Mesothelial cell of epicardium (in vitro differentiated cells): Measurements from ENCODE around the gene ATRN. TPM values are rescaled to one million over a fixed set of nuclear protein-coding genes. Genes with fewer than 3 reads are reported as not detected.

Source experiments
- DNase-seq, 2 experiments: peaks; one replicate each; pipeline ENCODE4 v3.0.0; 2021; ENCODE audit warnings: low spot score in 2 of 2; ENCODE audit not compliant: unreplicated experiment in 2 of 2
- H3K27ac Mint-ChIP-seq: 2 replicates; pipeline ENCODE4 v1.8.0; 2021; ENCODE audit warnings: mixed read lengths
- H3K27me3 Mint-ChIP-seq: 2 replicates; pipeline ENCODE4 v1.8.0; 2021; ENCODE audit warnings: low read depth, mixed read lengths
- H3K36me3 Mint-ChIP-seq: 2 replicates; pipeline ENCODE4 v1.8.0; 2021; ENCODE audit warnings: mixed read lengths
- H3K4me1 Mint-ChIP-seq: 2 replicates; pipeline ENCODE4 v1.8.0; 2021; ENCODE audit warnings: mixed read lengths
- H3K4me3 Mint-ChIP-seq: 2 replicates; pipeline ENCODE4 v1.8.0; 2021; ENCODE audit warnings: mild to moderate bottlenecking, moderate library complexity, mixed read lengths
- H3K9me3 Mint-ChIP-seq: 2 replicates; pipeline ENCODE4 v1.8.0; 2021; ENCODE audit warnings: mixed read lengths
- total RNA-seq: library from RNA; stranded (reverse); gene quantifications from 3 replicates; pipeline ENCODE4 v1.2.1, GENCODE V29; 2021
- TF ChIP-seq, protein P1 (sequence below): fragments of 200-600 bp; sonication (generic); IDR thresholded peaks from one replicate; pipeline ENCODE4 v1.5.0; 2021; ENCODE audit warnings: antibody characterized with exemption; ENCODE audit not compliant: unreplicated experiment

The ATRN gene
- total RNA-seq, 1 donor from 2014 or later: 47.5 TPM

DNA sequence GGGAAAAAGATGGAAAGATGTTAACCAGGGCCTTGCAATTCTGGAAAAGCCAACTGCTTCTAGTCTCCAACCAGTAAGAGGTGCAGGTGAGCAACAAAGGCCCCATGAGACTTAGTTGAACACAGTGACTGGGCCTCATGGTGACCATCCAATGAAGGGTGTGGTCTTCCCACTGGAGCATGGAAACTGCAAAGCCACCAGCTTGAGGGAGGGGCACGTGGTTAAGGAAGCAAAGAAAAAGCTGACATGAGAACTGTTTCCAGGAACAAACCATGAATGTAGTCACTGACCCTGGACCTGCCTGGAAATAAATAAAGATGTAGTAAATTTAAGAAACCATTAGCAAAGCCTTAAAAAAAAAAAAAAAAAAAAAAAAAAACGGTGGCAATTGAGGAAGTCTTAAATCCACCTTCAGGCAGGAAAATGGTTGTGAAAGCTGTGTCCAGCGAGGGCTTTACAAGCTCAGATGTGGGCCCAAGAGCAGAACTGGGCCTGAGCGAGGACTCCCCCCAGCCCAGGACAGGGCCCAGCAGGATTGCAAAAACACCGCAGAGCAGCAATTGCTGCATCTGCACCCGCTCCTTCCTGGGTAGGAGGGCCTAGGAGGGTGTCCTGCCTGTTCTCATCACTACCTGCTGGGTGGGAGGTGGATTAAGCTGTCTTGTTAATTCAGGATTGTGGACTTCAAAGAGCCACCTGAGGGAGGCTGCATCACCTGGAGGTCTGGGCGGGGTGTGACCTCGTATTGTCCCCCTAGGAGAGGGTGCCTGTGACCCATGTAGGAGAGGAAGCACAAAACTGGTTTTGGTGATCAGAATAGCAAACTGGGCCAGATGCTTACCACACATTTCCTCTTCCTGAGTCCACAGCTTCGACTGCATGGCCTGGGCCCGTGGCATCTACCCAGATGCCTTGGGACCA lies 182.1 kb downstream of the ATRN start:
- TF ChIP-seq, protein P1, sequence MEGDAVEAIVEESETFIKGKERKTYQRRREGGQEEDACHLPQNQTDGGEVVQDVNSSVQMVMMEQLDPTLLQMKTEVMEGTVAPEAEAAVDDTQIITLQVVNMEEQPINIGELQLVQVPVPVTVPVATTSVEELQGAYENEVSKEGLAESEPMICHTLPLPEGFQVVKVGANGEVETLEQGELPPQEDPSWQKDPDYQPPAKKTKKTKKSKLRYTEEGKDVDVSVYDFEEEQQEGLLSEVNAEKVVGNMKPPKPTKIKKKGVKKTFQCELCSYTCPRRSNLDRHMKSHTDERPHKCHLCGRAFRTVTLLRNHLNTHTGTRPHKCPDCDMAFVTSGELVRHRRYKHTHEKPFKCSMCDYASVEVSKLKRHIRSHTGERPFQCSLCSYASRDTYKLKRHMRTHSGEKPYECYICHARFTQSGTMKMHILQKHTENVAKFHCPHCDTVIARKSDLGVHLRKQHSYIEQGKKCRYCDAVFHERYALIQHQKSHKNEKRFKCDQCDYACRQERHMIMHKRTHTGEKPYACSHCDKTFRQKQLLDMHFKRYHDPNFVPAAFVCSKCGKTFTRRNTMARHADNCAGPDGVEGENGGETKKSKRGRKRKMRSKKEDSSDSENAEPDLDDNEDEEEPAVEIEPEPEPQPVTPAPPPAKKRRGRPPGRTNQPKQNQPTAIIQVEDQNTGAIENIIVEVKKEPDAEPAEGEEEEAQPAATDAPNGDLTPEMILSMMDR: no peak
- Mint-ChIP-seq H3K27me3 (no peaks in the 10 kb centered on the region), H3K4me3 (no peak overlapping the region), H3K27ac (no peak overlapping the region), H3K9me3 (no peaks in the 10 kb centered on the region), H3K4me1 (peaks cover 13% of the 10 kb centered on the region), H3K36me3 (peaks cover 6% of the 10 kb centered on the region)
- no peak for DNase-seq

DNA sequence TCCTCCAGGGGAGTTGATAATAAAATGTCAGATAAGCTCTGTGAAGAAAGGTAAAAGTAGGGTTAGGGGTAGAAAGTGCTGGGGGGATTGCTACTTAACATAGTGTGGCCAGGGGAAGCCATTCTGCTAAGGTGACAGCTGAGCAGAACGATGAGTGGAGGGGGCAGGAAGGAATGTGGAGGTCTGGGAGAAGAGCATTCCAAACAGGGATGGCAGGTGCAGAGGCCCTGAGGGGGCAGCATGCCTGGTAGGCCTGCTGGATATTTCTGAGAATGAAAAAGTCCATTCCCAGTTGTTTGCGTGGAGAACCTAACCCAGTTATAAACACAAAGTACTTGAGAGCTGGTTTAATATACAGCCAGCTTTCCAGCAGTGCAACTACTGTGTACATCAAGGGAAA lies 183.1 kb downstream of the ATRN start:
- Mint-ChIP-seq H3K27ac (no peak overlapping the region), H3K27me3 (peaks cover 4% of the 10 kb centered on the region), H3K36me3 (peaks cover 6% of the 10 kb centered on the region), H3K4me3 (no peak overlapping the region), H3K9me3 (no peaks in the 10 kb centered on the region), H3K4me1 (peaks cover 15% of the 10 kb centered on the region)
- TF ChIP-seq, protein P1: no peak
- DNase-seq: no peak

DNA sequence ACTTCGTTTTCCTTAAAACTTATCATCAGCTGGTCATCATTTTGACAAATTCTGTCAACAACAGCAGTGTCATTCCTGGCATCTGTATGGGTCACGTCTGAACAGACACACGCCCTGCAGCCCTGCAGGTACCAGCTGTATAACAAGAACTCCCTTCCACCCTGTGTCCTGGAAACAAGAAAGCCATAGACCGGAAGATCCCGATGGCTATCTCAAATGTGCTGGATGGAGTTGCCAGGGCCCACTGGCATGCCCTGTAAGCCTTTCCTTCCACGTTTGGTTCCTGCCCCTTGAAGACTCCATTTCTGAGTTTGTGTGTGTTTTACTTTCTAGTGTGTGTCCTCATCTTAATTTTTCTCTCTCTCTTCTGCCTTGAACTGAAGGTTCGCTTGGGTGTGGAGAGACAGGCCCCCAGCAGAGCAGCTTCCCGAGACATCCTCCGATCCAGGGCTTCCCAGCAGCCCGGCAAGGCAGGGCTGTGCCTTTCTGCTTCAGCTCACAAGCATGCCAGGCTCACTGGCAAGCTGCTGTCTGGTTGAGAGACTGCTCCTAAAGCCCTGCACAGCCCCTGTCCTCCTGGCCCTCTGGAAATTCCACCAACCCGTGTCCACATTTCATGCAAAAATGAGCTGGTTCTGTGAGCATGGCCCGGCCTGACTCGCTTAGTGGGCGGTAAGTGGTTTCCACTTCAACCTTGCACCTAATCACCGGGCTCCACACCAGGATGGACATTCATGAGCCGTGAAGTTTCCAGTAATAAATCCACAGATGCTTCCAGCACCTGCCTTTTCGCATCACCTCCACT lies 183.7 kb downstream of the ATRN start:
- Mint-ChIP-seq H3K27me3 (peaks cover 10% of the 10 kb centered on the region), H3K4me3 (no peak overlapping the region), H3K4me1 (peaks cover 17% of the 10 kb centered on the region), H3K9me3 (no peaks in the 10 kb centered on the region), H3K36me3 (peaks cover 6% of the 10 kb centered on the region), H3K27ac (peak overlapping the region; percentile 6)
- TF ChIP-seq, protein P1: no peak
- DNase-seq: no peak

DNA sequence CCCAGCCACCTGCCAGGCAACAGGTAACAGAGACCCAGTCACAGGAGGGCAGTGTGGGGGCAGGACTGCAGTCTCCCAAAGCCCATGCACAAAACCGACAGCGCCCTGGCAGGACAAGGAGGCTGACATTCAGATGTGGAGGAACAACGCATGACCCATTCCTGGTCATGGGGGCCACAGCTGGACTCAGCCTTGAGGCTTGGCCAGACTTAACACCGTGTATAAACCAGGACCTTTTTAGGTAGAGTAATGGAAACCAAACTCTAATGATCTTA lies 184.2 kb downstream of the ATRN start:
- TF ChIP-seq, protein P1: no peak
- DNase-seq: peak in 1 of 2 experiments; percentile 14
- peaks cover 17% of the 10 kb centered on the region for H3K4me1 Mint-ChIP-seq
- peaks cover 5% of the 10 kb centered on the region for H3K36me3 Mint-ChIP-seq
- no peaks in the 10 kb centered on the region for H3K9me3 Mint-ChIP-seq
- H3K27ac Mint-ChIP-seq: no peak overlapping the region
- no peak overlapping the region for H3K4me3 Mint-ChIP-seq
- peaks cover 15% of the 10 kb centered on the region for H3K27me3 Mint-ChIP-seq

DNA sequence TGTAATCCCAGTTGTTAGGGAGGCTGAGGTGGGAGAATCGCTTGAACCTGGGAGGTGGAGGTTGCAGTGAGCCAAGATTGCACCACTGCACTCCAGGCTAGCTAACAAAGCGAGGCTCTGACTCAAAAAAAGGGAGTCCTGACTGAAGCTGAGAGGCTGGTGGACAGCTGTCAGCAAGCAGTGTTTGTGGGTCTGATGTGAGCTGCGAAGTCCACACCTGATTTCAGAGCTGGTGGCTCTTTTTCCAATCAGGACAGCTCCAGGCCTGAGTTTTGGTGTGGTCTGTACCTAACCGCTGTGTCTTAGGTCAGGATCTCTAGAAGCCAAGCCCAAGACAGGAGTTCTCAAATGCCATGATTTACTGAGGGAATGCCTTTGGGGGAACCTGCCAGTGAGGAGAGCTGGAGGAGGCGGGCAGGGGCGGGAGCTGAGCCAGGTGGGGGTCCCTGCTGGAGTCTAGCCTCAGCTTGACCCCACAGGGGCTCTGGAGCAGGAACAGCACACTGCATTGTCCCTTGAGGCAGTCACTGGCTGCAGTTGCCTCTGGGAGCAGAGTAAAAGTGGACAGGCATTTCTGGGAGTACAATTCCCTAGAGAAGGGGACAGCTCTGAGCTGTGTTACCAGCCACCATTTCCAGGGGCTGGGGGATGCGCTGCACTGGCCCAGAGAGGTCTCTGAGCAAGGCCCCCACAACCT lies 187.3 kb downstream of the ATRN start:
- peak in 1 of 2 experiments; percentile 30 for DNase-seq
- Mint-ChIP-seq H3K36me3 (peaks cover 1% of the 10 kb centered on the region), H3K27me3 (peaks cover 40% of the 10 kb centered on the region), H3K4me1 (peaks cover 17% of the 10 kb centered on the region), H3K9me3 (no peaks in the 10 kb centered on the region), H3K4me3 (no peak overlapping the region), H3K27ac (no peak overlapping the region)
- TF ChIP-seq, protein P1: no peak
